Right lobe of liver (tissue), 6 donors: ENCODE data around the gene WDR88. TPM values are rescaled to one million over a fixed set of nuclear protein-coding genes. Genes with fewer than 3 reads are reported as not detected.
A peak's percentile ranks its signal among the peaks of the same experiment; 100 is the strongest.
"Not testable (repeated sequence)": the region's sequence is repeated elsewhere in the genome, so short reads cannot be mapped to it uniquely, and the experiment has no call there.

Experiments used
- ATAC-seq, 4 donors: fragments of 200-7000 bp; cut with Tn5 transposase; one replicate each; pipeline ENCODE4 v1.9.1; 2020; ENCODE audit warnings: mild to moderate bottlenecking in 4 of 4, moderate library complexity in 4 of 4
- DNase-seq, 3 donors: peaks; one replicate each; pipeline ENCODE4 v3.0.0-alpha.2; 2020
- H3K27ac ChIP-seq, 3 donors: fragments of 200-600 bp; one replicate each; pipeline ENCODE4 v1.8.0; 2022
- H3K27me3 ChIP-seq, 2 donors: fragments of 200-600 bp; one replicate each; pipeline ENCODE4 v1.8.0; 2022
- H3K36me3 ChIP-seq, 4 donors: fragments of 200-600 bp; sonication (generic) in 1 of 4; one replicate each; pipeline versions ENCODE4 v1.5.1 to v1.8.0; 2017 to 2022; ENCODE audit warnings: control low read depth in 1 of 4
- H3K4me1 ChIP-seq, 4 donors: fragments of 200-600 bp; sonication (generic) in 1 of 4; one replicate each; pipeline versions ENCODE4 v1.5.1 to v1.8.0; 2017 to 2022; ENCODE audit warnings: control low read depth in 1 of 4
- H3K4me3 ChIP-seq, 3 donors: fragments of 200-600 bp; one replicate each; pipeline ENCODE4 v1.8.0; 2022
- H3K9me3 ChIP-seq, 4 donors: fragments of 200-600 bp; sonication (generic) in 1 of 4; one replicate each; pipeline versions ENCODE4 v1.5.1 to v1.8.0; 2017 to 2022; ENCODE audit warnings: control low read depth in 1 of 4
- CTCF ChIP-seq, 4 donors: fragments of 200-600 bp in 3 of 4; fragments of 450-650 bp in 1 of 4; IDR thresholded peaks; one replicate each; pipeline versions ENCODE4 v1.5.1 to v1.8.0; 2016 to 2022; ENCODE audit warnings: antibody characterized with exemption in 4 of 4, mild to moderate bottlenecking in 2 of 4
- POLR2A ChIP-seq: fragments of 450-650 bp; IDR thresholded peaks from one replicate; pipeline ENCODE4 v1.6.1; 2017; ENCODE audit warnings: antibody characterized with exemption, mild to moderate bottlenecking
- WGBS: methylation state at CpG from one replicate; pipeline ENCODE4 v1.1.6; 2018; ENCODE audit warnings: low coverage, low lambda C conversion rate; ENCODE audit not compliant: insufficient coverage; ENCODE audit errors: missing lambda C conversion rate; 5-methylcytosine and 5-hydroxymethylcytosine counted together
- intact Hi-C, 2 donors: fragments of 100-400 bp; cut with DNase I; formaldehyde crosslinking; loops; one replicate each; pipeline versions ENCODE4 v1.11.2 to v1.14.1; 2022
- total RNA-seq, 6 experiments: library from RNA; depleted of rRNA in 2 of 6; stranded (reverse); fragments of >200 nt in 2 of 6; fragmentation: NEBNext Ultra II Directional in 3 of 6; extraction: Animal tissue kit (Norgen Biotek cat#: 25700) in 3 of 6; gene quantifications; one replicate each; pipeline versions ENCODE4 v1.1.0 to v1.2.4, GENCODE V29; 2016 to 2023
- donor health status: DM: no; HTN: yes; CAD: no.
- donor health status: DM: no; HTN: no; CAD: no.
- donor health status: DM: no; HTN: no; CAD: no.
- donor health status: DM: no; HTN: yes; CAD: no.
- donor health status: DM: no; HTN: yes; CAD: no.

WDR88 gene
- total RNA-seq, 6 experiments from 2014 or later = not detected

GRCh38 chr19:33158365-33158764 is 26.5 kb downstream of the WDR88 start:
- peak; percentile 56 to 82 (median 78) for ATAC-seq
- Histone ChIP-seq H3K27me3 (no peaks in the 10 kb centered on the region), H3K4me1 (peaks cover 0 to 14% (median 3%) of the 10 kb centered on the region in 4 donors), H3K36me3 (no peaks in the 10 kb centered on the region), H3K9me3 (no peaks in the 10 kb centered on the region), H3K27ac (peak overlapping the region in 2 of 3 donors; percentile 18 to 32), H3K4me3 (no peak overlapping the region)
- intact Hi-C loops = no loop called here
- TF ChIP-seq POLR2A = no peak
- no peak for TF ChIP-seq CTCF (IDR thresholded peaks at IDR 0.05)
- DNase-seq = no peak
- 34% methylated on average over 6 of the region's 6 CpGs for WGBS

GRCh38 chr19:33159149-33159548 is 27.2 kb downstream of the WDR88 start:
- Histone ChIP-seq H3K9me3 (no peaks in the 10 kb centered on the region), H3K36me3 (no peaks in the 10 kb centered on the region), H3K27ac (no peak overlapping the region), H3K4me3 (no peak overlapping the region), H3K27me3 (no peaks in the 10 kb centered on the region), H3K4me1 (peaks cover 0 to 14% (median 3%) of the 10 kb centered on the region in 4 donors)
- ATAC-seq (peak in 2 of 4 donors; percentile 39 to 45), DNase-seq (no peak)
- intact Hi-C loops = no loop called here
- 73% methylated on average over 4 of the region's 4 CpGs for WGBS
- TF ChIP-seq CTCF (IDR thresholded peaks at IDR 0.05) = no peak
- no peak for TF ChIP-seq POLR2A

GRCh38 chr19:33159893-33160292 is 28.0 kb downstream of the WDR88 start:
- WGBS = 100% methylated on average over 3 of the region's 8 CpGs
- H3K36me3 ChIP-seq = no peaks in the 10 kb centered on the region
- ATAC-seq = no peak

GRCh38 chr19:33161201-33161600 is 29.3 kb downstream of the WDR88 start:
- ATAC-seq = no peak
- TF ChIP-seq POLR2A (no peak), CTCF (IDR thresholded peaks at IDR 0.05) (no peak)
- DNase-seq = no peak
- Histone ChIP-seq H3K27ac (no peak overlapping the region), H3K4me3 (no peak overlapping the region), H3K36me3 (no peaks in the 10 kb centered on the region), H3K9me3 (no peaks in the 10 kb centered on the region), H3K27me3 (no peaks in the 10 kb centered on the region), H3K4me1 (peaks cover 0 to 14% (median 3%) of the 10 kb centered on the region in 4 donors)
- WGBS = 55% methylated on average over 3 of the region's 4 CpGs
- intact Hi-C loops = no loop called here

More at GRCh38 chr19:33159893-33160292, 28.0 kb downstream of the WDR88 start:
- Histone ChIP-seq H3K9me3 (no peaks in the 10 kb centered on the region), H3K27ac (no peak overlapping the region), H3K27me3 (no peaks in the 10 kb centered on the region), H3K4me3 (no peak overlapping the region), H3K4me1 (peaks cover 0 to 14% (median 3%) of the 10 kb centered on the region in 4 donors)
- TF ChIP-seq POLR2A (no peak), CTCF (IDR thresholded peaks at IDR 0.05) (no peak)
- DNase-seq = no peak
- intact Hi-C loops = no loop called here

GRCh38 chr19:33163481-33163880 is 31.6 kb downstream of the WDR88 start:
- no peak for DNase-seq
- peaks cover 0 to 5% (median 0%) of the 10 kb centered on the region in 4 donors for H3K4me1 ChIP-seq
- H3K36me3 ChIP-seq = no peaks in the 10 kb centered on the region
- TF ChIP-seq POLR2A (no peak), CTCF (IDR thresholded peaks at IDR 0.05) (no peak)
- no peak for ATAC-seq
- H3K27me3 ChIP-seq = no peaks in the 10 kb centered on the region
- 86% methylated on average over 4 of the region's 6 CpGs for WGBS
- intact Hi-C loops = no loop called here
- H3K9me3 ChIP-seq = no peaks in the 10 kb centered on the region
- H3K27ac ChIP-seq = no peak overlapping the region
- H3K4me3 ChIP-seq = no peak overlapping the region

GRCh38 chr19:33166037-33166436 is 34.1 kb downstream of the WDR88 start:
- H3K4me3 ChIP-seq, intact Hi-C loops: not testable (repeated sequence)

More at GRCh38 chr19:33166037-33166436, 34.1 kb downstream of the WDR88 start:
- WGBS = 89% methylated on average over 3 of the region's 6 CpGs
- not testable (repeated sequence) for H3K9me3 ChIP-seq, H3K27ac ChIP-seq, H3K36me3 ChIP-seq, H3K27me3 ChIP-seq, DNase-seq, H3K4me1 ChIP-seq, ATAC-seq
